HG02870 (cell line): ENCODE results near the gene DIP2C.
"Not testable (repeated sequence)": the region's sequence is repeated elsewhere in the genome, so short reads cannot be mapped to it uniquely, and the experiment has no call there.

ENCODE experiments used
- ATAC-seq: cut with Tn5 transposase; IDR thresholded peaks from one replicate; pipeline ENCODE4 v1.9.1; 2021; ENCODE audit warnings: mild to moderate bottlenecking, moderate library complexity; ENCODE audit not compliant: unreplicated experiment

Gene DIP2C

DNA sequence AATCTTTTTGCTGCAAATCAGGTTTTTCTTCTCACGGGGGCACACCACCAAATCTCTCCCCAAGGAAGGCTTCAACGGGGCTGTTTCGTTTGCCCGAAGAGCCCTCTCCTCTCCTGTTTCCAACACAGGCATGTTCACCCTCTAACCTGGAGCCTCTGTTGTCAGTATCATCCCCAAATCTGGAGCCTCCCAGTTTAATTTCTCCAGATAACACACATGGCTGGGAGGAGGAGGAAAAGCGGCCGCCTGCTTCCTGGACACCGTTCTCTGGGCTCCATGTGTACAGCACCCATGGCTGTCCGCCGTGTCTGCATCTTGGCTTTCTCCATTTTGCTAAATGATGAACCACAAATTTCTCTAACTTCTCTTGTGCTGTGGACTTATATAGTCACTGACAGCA is 214.5 kb downstream of the DIP2C start:
- no peak for ATAC-seq

DNA sequence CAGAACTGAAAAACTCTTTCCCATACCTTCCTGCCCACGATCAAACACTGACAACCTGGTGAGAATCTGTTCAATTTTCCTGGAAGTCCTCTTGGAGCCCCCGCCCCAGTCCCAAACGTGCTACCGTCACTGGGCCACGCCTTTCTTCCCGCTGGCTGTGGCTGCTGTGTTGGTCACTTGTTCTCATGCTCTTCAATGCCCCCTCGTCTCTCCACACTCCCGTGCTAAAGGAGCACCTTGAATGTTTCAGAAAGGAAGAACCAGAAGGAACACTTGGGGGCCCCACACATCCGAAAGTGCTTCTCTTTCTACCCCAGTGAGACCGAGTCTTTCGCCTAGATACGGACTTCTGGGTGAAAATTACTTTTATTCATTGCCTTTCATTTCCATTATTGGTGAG is 215.1 kb downstream of the DIP2C start:
- no peak for ATAC-seq

DNA sequence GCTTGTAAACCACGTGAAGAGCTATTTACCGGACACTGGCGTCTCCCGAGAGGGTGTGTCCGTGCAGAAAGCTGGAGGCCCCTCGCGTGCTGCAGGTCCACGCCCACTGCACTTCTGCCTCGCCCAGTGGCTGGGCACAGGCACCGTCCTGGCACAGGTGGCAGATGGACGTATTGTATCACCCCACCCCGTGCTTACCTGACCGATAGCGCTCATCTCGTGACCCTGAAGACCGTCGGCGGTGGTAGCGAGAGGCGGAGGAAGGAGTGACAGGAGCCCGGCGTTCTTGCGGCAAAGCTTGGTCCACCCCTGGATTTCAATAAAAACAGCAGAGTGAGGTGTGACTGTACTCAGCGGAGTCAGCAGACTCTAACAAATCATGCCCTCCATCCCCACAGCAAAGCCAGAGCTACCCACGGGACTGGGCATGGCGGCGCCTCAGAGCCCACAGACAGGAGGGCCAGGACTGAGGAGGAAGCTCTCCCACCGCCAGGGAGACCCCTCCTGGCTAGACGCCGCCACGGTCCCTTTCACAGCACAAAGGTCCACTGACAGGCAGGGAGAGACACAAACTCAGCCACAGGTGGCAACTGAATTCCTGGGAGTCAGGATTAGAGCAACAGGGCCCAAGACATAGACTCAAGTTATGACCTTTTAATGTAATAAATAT is 217.1 kb downstream of the DIP2C start:
- no peak for ATAC-seq

- no peak for ATAC-seq
These were observed 219.0 kb downstream of the DIP2C start for GRCh38 chr10:470339-471003.

DNA sequence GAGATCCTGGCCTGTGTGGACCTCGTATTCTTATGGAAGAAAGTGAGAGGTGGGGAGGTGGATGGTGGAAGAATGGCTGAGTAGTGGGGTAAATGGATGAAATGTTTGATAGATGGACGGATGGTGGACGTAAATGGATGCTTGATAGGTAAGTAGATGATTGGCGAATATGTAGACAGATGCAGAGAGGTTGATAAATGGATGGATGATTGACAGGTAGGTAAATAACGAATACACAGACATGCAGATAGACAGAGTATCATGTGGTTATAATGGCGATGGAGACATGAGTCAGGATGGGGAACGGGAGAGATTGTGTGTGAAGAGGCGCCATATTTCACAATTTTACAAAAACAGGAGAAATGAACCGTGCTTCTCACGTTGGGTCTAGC is 219.5 kb downstream of the DIP2C start:
- ATAC-seq, result no peak

DNA sequence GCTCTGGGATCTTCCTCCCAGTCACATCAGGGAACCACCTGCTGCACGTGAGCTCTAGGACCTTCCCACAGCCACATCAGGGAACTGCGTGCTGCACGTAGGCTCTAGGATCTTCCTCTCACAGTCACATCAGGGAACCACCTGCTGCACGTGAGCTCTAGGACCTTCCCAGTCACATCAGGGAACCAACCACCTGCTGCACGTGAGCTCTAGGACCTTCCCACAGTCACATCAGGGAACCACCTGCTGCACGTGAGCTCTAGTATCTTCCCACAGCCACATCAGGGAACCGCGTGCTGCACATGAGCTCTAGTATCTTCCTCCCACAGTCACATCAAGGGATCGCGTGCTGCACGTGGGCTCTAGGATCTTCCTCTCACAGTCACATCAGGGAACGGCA is 229.7 kb downstream of the DIP2C start:
- no peak for ATAC-seq

GRCh38 chr10:458421-458851 is 231.0 kb downstream of the DIP2C start:
- no peak for ATAC-seq

DNA sequence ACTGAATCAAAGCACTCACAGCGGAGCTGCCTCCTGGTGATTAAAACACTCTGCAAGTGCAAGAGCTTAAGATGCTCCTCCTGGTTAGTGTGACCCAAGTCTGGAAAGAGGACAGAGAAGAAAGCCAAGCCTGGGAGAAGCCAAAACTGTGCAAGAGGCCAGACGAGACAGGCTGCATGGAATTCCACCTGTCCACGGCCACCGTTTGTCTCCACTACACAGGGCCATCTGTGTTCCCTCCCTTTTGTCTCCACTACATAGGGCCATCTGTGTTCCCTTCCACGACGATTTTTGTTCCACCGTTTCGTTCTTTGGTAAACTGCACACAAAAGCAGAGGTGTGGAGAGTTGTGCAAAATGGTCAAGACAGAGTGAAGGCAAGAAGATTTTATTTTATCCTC is 233.0 kb downstream of the DIP2C start:
- ATAC-seq, result no peak

DNA sequence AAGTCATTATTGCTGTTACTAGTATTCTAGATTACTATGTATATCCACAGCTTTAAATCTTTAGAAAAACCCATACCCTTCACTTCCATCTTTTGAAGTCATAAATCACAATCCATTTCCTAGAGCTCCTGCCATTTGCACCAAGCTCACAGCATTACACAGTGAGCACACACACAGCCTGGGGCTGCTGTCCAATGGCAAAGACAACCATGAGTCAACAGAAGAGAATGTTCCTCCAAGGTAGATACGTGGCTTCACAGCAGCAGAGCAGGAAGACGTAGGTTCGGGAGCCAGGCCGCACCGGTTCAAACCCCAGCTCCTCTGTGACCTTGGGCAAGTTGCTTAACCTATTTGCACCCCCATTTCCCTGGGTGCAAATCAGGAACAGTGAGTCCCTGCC is 234.6 kb downstream of the DIP2C start:
- ATAC-seq, result no peak

DNA sequence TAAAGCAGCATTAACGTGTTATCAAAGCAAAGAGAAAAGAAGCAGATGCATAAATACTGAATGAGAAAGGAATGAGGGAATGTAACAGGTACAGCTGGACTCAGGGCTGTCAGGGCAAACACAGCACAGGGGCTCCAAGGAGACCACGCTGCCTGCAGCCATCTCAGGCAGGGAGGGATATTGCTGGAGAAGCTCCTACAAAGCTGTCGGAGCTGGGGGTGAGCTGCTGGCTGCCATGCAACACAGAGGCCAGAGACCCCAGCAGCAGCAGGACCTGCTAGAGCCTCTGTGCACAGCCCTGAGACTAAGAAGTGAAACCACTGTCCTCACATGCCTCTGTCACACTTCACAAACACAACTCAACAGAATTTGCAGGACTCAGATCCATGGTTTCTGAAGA is 235.8 kb downstream of the DIP2C start:
- ATAC-seq, result no peak

- ATAC-seq, result no peak
These were observed 236.7 kb downstream of the DIP2C start for GRCh38 chr10:452512-453426.

DNA sequence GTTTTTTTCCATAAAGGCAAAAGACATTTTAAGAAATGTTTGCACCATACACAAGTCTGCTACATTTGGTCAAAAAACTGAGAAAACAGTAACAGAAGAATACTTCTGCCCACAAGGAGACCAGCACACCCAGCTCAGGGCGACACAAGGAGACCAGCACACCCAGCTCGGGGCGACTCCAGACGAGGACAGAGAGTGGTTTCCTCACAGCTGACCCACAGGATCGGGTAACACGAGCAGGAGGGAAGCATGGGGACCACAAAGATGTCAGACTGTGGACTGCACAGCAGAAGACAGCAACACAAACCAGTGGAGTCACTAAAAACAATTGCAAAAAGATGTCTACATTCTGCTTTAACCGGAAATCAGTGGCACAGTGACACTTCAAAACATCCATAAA is 237.6 kb downstream of the DIP2C start:
- ATAC-seq, result no peak

DNA sequence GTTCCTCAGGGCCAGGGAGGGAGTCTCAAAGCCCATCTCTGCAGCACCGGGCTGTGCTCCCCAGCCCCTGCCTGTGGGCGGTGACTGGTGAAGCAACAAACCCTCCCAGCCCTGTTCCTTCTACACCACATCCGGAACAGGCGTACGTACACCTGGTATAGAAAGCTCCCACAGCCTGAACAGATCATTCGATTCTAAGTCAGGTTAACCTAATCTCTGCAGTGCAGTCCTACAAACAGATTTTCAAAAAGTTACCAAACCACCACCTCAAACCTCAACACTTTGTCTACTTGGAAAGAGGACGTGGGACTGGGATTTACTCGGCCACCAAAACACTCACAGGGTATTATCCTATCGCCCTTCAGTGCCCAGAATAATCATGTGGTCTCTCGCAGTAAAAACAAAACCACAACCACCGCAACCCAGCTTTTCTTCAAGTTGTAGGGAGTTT is 238.4 kb downstream of the DIP2C start:
- ATAC-seq, result peak; percentile 99

DNA sequence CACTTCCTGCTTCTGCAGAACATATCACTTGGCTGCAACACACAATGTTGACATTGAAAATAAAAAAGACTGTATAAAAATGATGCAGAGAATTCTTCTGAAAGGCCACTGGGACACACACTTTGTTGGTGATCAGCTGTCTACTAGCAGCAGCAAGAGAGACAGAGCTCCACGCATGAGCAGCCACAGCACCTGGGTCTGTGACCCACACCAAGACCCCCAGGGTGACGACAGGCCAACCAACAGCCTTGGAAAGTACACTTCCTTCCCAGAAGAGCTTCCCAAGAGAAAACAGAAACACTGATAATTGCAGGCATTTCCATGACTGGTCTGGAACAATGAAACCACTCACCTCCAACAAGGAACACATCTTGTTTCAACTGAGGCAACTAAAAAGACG is 239.0 kb downstream of the DIP2C start:
- ATAC-seq, result no peak

DNA sequence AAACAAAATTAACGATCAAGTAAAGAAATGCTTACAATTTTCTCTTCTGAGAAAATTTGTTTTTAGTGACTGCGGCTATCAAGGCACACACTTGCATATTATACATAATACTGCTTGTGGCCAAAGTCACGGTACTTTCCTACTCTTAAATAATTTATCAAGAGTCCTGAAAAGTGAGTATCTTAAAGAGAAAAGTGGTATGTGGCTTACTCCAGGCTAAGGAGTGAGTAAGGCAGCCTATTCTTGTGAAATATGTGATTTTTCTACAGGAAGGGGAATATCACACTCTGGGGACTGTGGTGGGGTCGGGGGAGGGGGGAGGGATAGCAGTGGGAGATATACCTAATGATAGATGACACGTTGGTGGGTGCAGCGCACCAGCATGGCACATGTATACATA is 240.1 kb downstream of the DIP2C start:
- not testable (repeated sequence) for ATAC-seq

DNA sequence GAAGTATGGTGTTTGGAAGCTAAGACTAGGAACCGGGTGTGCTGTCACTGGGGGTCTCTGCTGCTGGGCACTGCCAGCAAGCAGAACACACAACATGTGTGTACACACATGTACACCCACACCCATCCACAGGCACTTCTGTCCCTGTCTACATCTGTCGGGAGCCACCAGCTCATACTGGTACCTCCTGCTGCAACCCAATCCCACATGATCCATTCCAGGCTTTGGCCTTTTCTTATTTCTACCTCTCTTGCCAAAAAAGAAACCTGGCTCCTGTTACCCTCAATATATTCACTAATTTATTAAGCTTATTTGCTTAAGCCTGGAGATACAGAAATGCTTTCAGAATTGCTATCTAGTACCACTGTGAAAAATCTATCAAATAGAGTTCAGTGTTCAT is 246.0 kb downstream of the DIP2C start:
- no peak for ATAC-seq

DNA sequence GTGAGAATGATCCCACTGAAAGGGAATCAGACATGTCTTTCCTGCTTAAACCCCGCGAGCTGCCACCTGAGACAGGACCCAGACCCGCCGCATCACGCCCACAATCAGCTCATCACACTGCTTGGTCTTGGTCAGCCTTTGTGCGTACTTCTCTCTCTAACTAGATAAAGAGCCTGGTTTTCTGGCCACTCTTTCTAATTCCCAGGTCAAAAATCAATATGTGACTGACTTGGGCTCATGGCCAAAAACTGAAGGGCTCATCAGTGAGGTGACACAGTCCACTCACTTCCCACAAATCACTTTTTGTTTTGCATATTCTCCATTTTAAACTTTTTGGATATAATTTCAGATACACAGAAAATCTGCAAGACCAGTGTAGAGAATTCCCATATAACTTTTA is 247.3 kb downstream of the DIP2C start:
- ATAC-seq, result no peak

GRCh38 chr10:441659-442058 is 247.8 kb downstream of the DIP2C start:
- ATAC-seq, result no peak

DNA sequence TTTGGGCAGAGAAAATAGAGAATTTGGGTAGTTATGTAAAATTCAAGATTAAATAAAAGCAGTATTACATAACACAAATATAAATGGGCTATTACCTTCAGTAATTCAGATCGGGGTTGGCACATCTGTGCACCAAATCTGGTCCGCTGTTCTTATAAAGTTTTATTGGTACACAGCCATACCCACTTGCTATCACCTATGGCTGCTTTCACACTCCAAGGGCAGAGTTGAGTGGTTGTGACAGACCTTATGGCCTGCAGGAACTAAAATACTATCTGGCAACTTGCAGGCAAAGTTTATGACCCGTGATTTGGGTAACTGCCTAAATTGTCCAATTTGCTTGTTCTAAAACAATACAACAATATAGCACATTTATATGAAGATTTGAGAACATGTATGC is 249.3 kb downstream of the DIP2C start:
- ATAC-seq, result no peak

GRCh38 chr10:437698-438490 is 251.6 kb downstream of the DIP2C start:
- no peak for ATAC-seq
